Measurements from ENCODE around the gene SUGP2. TPM values are rescaled to one million over a fixed set of nuclear protein-coding genes. Genes with fewer than 3 reads are reported as not detected.

SUGP2 gene
- total and polyA plus RNA-seq, 8 donors: 21.5 to 104 (median 53.4) TPM

GRCh38 chr19:18945297-18945696 is 88.0 kb downstream of the SUGP2 start:
- H3K4me3 ChIP-seq: no peak overlapping the region
- no peak for TF ChIP-seq POLR2AphosphoS5 (IDR thresholded peaks at IDR 0.05)
- no peak for TF ChIP-seq POLR2A (IDR thresholded peaks at IDR 0.05)
- TF ChIP-seq EP300 (IDR thresholded peaks at IDR 0.05): no peak
- TF ChIP-seq, protein P1, sequence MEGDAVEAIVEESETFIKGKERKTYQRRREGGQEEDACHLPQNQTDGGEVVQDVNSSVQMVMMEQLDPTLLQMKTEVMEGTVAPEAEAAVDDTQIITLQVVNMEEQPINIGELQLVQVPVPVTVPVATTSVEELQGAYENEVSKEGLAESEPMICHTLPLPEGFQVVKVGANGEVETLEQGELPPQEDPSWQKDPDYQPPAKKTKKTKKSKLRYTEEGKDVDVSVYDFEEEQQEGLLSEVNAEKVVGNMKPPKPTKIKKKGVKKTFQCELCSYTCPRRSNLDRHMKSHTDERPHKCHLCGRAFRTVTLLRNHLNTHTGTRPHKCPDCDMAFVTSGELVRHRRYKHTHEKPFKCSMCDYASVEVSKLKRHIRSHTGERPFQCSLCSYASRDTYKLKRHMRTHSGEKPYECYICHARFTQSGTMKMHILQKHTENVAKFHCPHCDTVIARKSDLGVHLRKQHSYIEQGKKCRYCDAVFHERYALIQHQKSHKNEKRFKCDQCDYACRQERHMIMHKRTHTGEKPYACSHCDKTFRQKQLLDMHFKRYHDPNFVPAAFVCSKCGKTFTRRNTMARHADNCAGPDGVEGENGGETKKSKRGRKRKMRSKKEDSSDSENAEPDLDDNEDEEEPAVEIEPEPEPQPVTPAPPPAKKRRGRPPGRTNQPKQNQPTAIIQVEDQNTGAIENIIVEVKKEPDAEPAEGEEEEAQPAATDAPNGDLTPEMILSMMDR (IDR thresholded peaks at IDR 0.05): no peak
- no peaks in the 10 kb centered on the region for H3K36me3 ChIP-seq
- peaks cover 4 to 14% (median 11%) of the 10 kb centered on the region in 4 donors for H3K4me1 ChIP-seq
- no peaks in the 10 kb centered on the region for H3K9me3 ChIP-seq
- no peak for DNase-seq
- peaks cover 0 to 2% (median 0%) of the 10 kb centered on the region in 3 donors for H3K27me3 ChIP-seq
- intact Hi-C loops (cut with DNase I; ENCODE audit: low total_unique reads): no loop called here
- 81 to 92% (median 88%) methylated on average over 9 of the region's 9 CpGs for WGBS, 5 donors
- H3K27ac ChIP-seq: no peak overlapping the region

- Histone ChIP-seq H3K4me1 (peaks cover 12 to 28% (median 21%) of the 10 kb centered on the region in 4 donors), H3K9me3 (no peaks in the 10 kb centered on the region), H3K27me3 (peaks cover 0 to 7% (median 0%) of the 10 kb centered on the region in 3 donors), H3K27ac (no peak overlapping the region), H3K4me3 (no peak overlapping the region), H3K36me3 (peaks cover 0 to 2% (median 0%) of the 10 kb centered on the region in 4 donors)
- 67 to 75% (median 72%) methylated on average over 4 of the region's 4 CpGs for WGBS, 5 donors
- TF ChIP-seq POLR2A (IDR thresholded peaks at IDR 0.05) (no peak), POLR2AphosphoS5 (IDR thresholded peaks at IDR 0.05) (no peak), EP300 (IDR thresholded peaks at IDR 0.05) (no peak)
- TF ChIP-seq, protein P1 (IDR thresholded peaks at IDR 0.05): no peak
- intact Hi-C loops (cut with DNase I; ENCODE audit: low total_unique reads): no loop called here
- no peak for DNase-seq
Measured at GRCh38 chr19:18943465-18943864, 89.9 kb downstream of the SUGP2 start.

GRCh38 chr19:18942692-18943091 is 90.6 kb downstream of the SUGP2 start:
- Histone ChIP-seq H3K4me1 (peaks cover 12 to 28% (median 21%) of the 10 kb centered on the region in 4 donors), H3K4me3 (no peak overlapping the region), H3K27me3 (peaks cover 0 to 7% (median 0%) of the 10 kb centered on the region in 3 donors), H3K36me3 (peaks cover 0 to 9% (median 6%) of the 10 kb centered on the region in 4 donors), H3K27ac (no peak overlapping the region), H3K9me3 (no peaks in the 10 kb centered on the region)
- TF ChIP-seq POLR2A (IDR thresholded peaks at IDR 0.05) (no peak), EP300 (IDR thresholded peaks at IDR 0.05) (no peak), POLR2AphosphoS5 (IDR thresholded peaks at IDR 0.05) (no peak)
- TF ChIP-seq, protein P1 (IDR thresholded peaks at IDR 0.05): no peak
- intact Hi-C loops (cut with DNase I; ENCODE audit: low total_unique reads): no loop called here
- WGBS, 5 donors: 84 to 90% (median 87%) methylated on average over 6 of the region's 6 CpGs
- no peak for DNase-seq

- H3K4me1 ChIP-seq: peaks cover 12 to 28% (median 21%) of the 10 kb centered on the region in 4 donors
- intact Hi-C loops (cut with DNase I; ENCODE audit: low total_unique reads): no loop called here
- peak overlapping the region; percentile 19 to 79 (median 50) for H3K4me3 ChIP-seq
- H3K27ac ChIP-seq: peak overlapping the region in 2 of 5 donors; percentile 18 to 42
- DNase-seq: peak in 1 of 2 donors; percentile 50
- peaks cover 0 to 7% (median 0%) of the 10 kb centered on the region in 3 donors for H3K27me3 ChIP-seq
- H3K9me3 ChIP-seq: no peaks in the 10 kb centered on the region
- no peak for TF ChIP-seq POLR2AphosphoS5 (IDR thresholded peaks at IDR 0.05)
- no peak for TF ChIP-seq EP300 (IDR thresholded peaks at IDR 0.05)
- TF ChIP-seq, protein P1 (IDR thresholded peaks at IDR 0.05): no peak
- no peak for TF ChIP-seq POLR2A (IDR thresholded peaks at IDR 0.05)
- 60 to 66% (median 66%) methylated on average over 18 of the region's 18 CpGs for WGBS, 5 donors
- H3K36me3 ChIP-seq: peaks cover 0 to 12% (median 9%) of the 10 kb centered on the region in 4 donors
Measured at GRCh38 chr19:18941628-18942354, 91.5 kb downstream of the SUGP2 start.

Other genes with a start within 250 kb of the SUGP2 start
- 1 to 10 TPM in 1 of 5 donors, not detected in 4; 1.4 TPM for gene COMP, start 242.2 kb downstream of the SUGP2 start, total RNA-seq
- 1 to 10 TPM in 2 of 3 donors, under 1 TPM in 1; 0.62 to 4.1 (median 1.8) TPM for gene COMP, start 242.2 kb downstream of the SUGP2 start, polyA plus RNA-seq
- gene UPF1, start 201.6 kb downstream of the SUGP2 start, total RNA-seq: 100 to 1,000 TPM in 1 of 5 donors, 10 to 100 TPM in 4; 26.3 to 111 (median 46.6) TPM
- 10 to 100 TPM; 27.5 to 35.4 (median 32.2) TPM for gene UPF1, start 201.6 kb downstream of the SUGP2 start, polyA plus RNA-seq
- gene CERS1, start 137.4 kb downstream of the SUGP2 start, total RNA-seq: 1 to 10 TPM in 1 of 5 donors, under 1 TPM in 1, not detected in 3; 0.87 to 4.8 TPM
- gene CERS1, start 137.4 kb downstream of the SUGP2 start, polyA plus RNA-seq: under 1 TPM; 0.37 to 0.61 (median 0.53) TPM
- 100 to 1,000 TPM in 3 of 5 donors, 10 to 100 TPM in 2; 76.7 to 239 (median 127) TPM for gene COPE, start 114.1 kb downstream of the SUGP2 start, total RNA-seq
- 100 to 1,000 TPM; 188 to 283 (median 267) TPM for gene COPE, start 114.1 kb downstream of the SUGP2 start, polyA plus RNA-seq
- 100 to 1,000 TPM in 1 of 5 donors, 10 to 100 TPM in 4; 25.3 to 185 (median 56.7) TPM for gene DDX49, start 113.8 kb downstream of the SUGP2 start, total RNA-seq
- gene DDX49, start 113.8 kb downstream of the SUGP2 start, polyA plus RNA-seq: 10 to 100 TPM; 49.2 to 65.1 (median 50.3) TPM
- gene HOMER3, start 92.3 kb downstream of the SUGP2 start, total RNA-seq: 10 to 100 TPM in 3 of 5 donors, 1 to 10 TPM in 2; 5.1 to 74.7 (median 12.9) TPM
- gene HOMER3, start 92.3 kb downstream of the SUGP2 start, polyA plus RNA-seq: 10 to 100 TPM; 15.0 to 31.9 (median 18.7) TPM
- 10 to 100 TPM in 4 of 5 donors, 1 to 10 TPM in 1; 7.0 to 63.8 (median 32.2) TPM for gene ARMC6, start 86 bp upstream of the SUGP2 start, total RNA-seq
- gene ARMC6, start 86 bp upstream of the SUGP2 start, polyA plus RNA-seq: 10 to 100 TPM; 17.4 to 22.8 (median 19.4) TPM
- 10 to 100 TPM in 1 of 5 donors, 1 to 10 TPM in 4; 5.1 to 54.8 (median 6.7) TPM for gene SLC25A42, start 30.5 kb upstream of the SUGP2 start, total RNA-seq
- 1 to 10 TPM; 3.7 to 7.3 (median 6.7) TPM for gene SLC25A42, start 30.5 kb upstream of the SUGP2 start, polyA plus RNA-seq
- gene TMEM161A, start 105.0 kb upstream of the SUGP2 start, total RNA-seq: 10 to 100 TPM in 4 of 5 donors, 1 to 10 TPM in 1; 6.4 to 59.5 (median 15.9) TPM
- 10 to 100 TPM; 11.2 to 30.0 (median 11.8) TPM for gene TMEM161A, start 105.0 kb upstream of the SUGP2 start, polyA plus RNA-seq
- 1 to 10 TPM in 1 of 5 donors, not detected in 4; 7.2 TPM for gene MEF2B, start 136.7 kb upstream of the SUGP2 start, total RNA-seq
- 1 to 10 TPM in 1 of 3 donors, under 1 TPM in 1, not detected in 1; 0.93 to 2.9 TPM for gene MEF2B, start 136.7 kb upstream of the SUGP2 start, polyA plus RNA-seq
- 10 to 100 TPM in 4 of 5 donors, 1 to 10 TPM in 1; 8.3 to 96.9 (median 27.8) TPM for gene BORCS8, start 158.6 kb upstream of the SUGP2 start, total RNA-seq
- gene BORCS8, start 158.6 kb upstream of the SUGP2 start, polyA plus RNA-seq: 10 to 100 TPM; 21.0 to 31.1 (median 28.4) TPM
- 100 to 1,000 TPM in 2 of 5 donors, 10 to 100 TPM in 3; 17.4 to 112 (median 61.4) TPM for gene RFXANK, start 158.7 kb upstream of the SUGP2 start, total RNA-seq
- 100 to 1,000 TPM; 121 to 145 (median 136) TPM for gene RFXANK, start 158.7 kb upstream of the SUGP2 start, polyA plus RNA-seq
- 10 to 100 TPM in 1 of 5 donors, 1 to 10 TPM in 1, under 1 TPM in 1, not detected in 2; 0.45 to 14.8 (median 7.7) TPM for gene NR2C2AP, start 169.9 kb upstream of the SUGP2 start, total RNA-seq
- gene NR2C2AP, start 169.9 kb upstream of the SUGP2 start, polyA plus RNA-seq: 10 to 100 TPM; 18.2 to 28.9 (median 18.8) TPM
- gene NCAN, start 178.4 kb upstream of the SUGP2 start, total RNA-seq: 1 to 10 TPM in 1 of 5 donors, not detected in 4; 1.7 TPM
- under 1 TPM in 2 of 3 donors, not detected in 1; 0.05 to 0.06 TPM for gene NCAN, start 178.4 kb upstream of the SUGP2 start, polyA plus RNA-seq
- gene TM6SF2, start 239.8 kb upstream of the SUGP2 start, total RNA-seq: 1 to 10 TPM in 1 of 5 donors, not detected in 4; 1.3 TPM
- under 1 TPM in 2 of 3 donors, not detected in 1; 0.23 to 0.44 TPM for gene TM6SF2, start 239.8 kb upstream of the SUGP2 start, polyA plus RNA-seq

All from stomach (tissue), 9 donors.